H1 (cell line): Measurements from ENCODE around the gene CDH12. TPM values are rescaled to one million over a fixed set of nuclear protein-coding genes. Genes with fewer than 3 reads are reported as not detected.
A peak's percentile ranks its signal among the peaks of the same experiment; 100 is the strongest.

Experiments used
- CTCF ChIA-PET: fragments of 300-600 bp; sonication (Branson Sonifier 250); formaldehyde crosslinking; loops from one replicate; lab custom pipeline; 2021; ENCODE audit not compliant: partially characterized antibody; lab: Charles Lee
- POLR2A ChIA-PET: fragments of 300-600 bp; sonication (Branson Sonifier 250); formaldehyde crosslinking; loops from one replicate; lab custom pipeline; 2021; ENCODE audit warnings: inconsistent platforms; ENCODE audit not compliant: partially characterized antibody; lab: Charles Lee
- DNase-seq, 2 experiments: peaks; one replicate each; pipeline versions ENCODE4 v3.0.0 to v3.0.0-alpha.2; 2010 to 2022; ENCODE audit warnings: low spot score in 2 of 2, low read depth in 1 of 2, mixed read lengths in 1 of 2
- FAIRE-seq: peaks from 2 replicates; lab custom pipeline; 2011; peaks lifted over from hg19 to GRCh38; lab: Jason Lieb, UNC
- H2AFZ ChIP-seq: 2 replicates; pipeline ENCODE4 v1.8.1; 2012; ENCODE audit warnings: low read length, inconsistent platforms
- H2AK5ac ChIP-seq: 2 replicates; pipeline ENCODE4 v1.6.1; 2013; ENCODE audit warnings: low read depth, low read length
- H2BK120ac ChIP-seq: replicated peaks from 2 replicates; pipeline ENCODE3; 2013; ENCODE audit warnings: low read depth, low read length, inconsistent platforms
- H2BK12ac ChIP-seq: 2 replicates; pipeline ENCODE4 v1.6.1; 2013; ENCODE audit warnings: low read depth, low read length
- H2BK15ac ChIP-seq: 2 replicates; pipeline ENCODE4 v1.6.1; 2013; ENCODE audit warnings: low read length
- H2BK20ac ChIP-seq: 2 replicates; pipeline ENCODE4 v1.6.1; 2013; ENCODE audit warnings: low read length
- H2BK5ac ChIP-seq: 2 replicates; pipeline ENCODE4 v1.6.1; 2013; ENCODE audit warnings: low read depth, low read length
- H3K14ac ChIP-seq: 2 replicates; pipeline ENCODE4 v1.6.1; 2013; ENCODE audit warnings: inconsistent platforms; ENCODE audit not compliant: insufficient read length
- H3K18ac ChIP-seq: 2 replicates; pipeline ENCODE4 v1.6.1; 2013; ENCODE audit warnings: low read length; ENCODE audit errors: extremely low read depth
- H3K23ac ChIP-seq: 2 replicates; pipeline ENCODE4 v1.6.1; 2013; ENCODE audit warnings: inconsistent platforms; ENCODE audit not compliant: insufficient read length
- H3K23me2 ChIP-seq: 2 replicates; pipeline ENCODE4 v1.6.1; 2013; ENCODE audit warnings: low read depth, low read length
- H3K27ac ChIP-seq: 2 replicates; pipeline ENCODE4 v1.6.1; 2011; ENCODE audit warnings: low read depth, low read length, inconsistent platforms
- H3K27me3 ChIP-seq, 4 experiments: replicated peaks in 1 of 4; 1 replicate in 1 of 4; 2 replicates in 3 of 4; pipeline versions ENCODE4 v1.6.1 to v1.8.1; 2011 to 2013; ENCODE audit warnings: low read length in 3 of 4, mild to moderate bottlenecking in 3 of 4, inconsistent platforms in 2 of 4, mixed read lengths in 2 of 4, moderate library complexity in 1 of 4; ENCODE audit not compliant: control insufficient read depth in 3 of 4, insufficient read depth in 3 of 4; ENCODE audit errors: extremely low read depth in 1 of 4
- H3K36me3 ChIP-seq, 4 experiments: 2 replicates each; pipeline versions ENCODE4 v1.6.1 to v1.8.1; 2011 to 2013; ENCODE audit warnings: mild to moderate bottlenecking in 4 of 4, low read length in 3 of 4, moderate library complexity in 2 of 4, control low read depth in 1 of 4, inconsistent platforms in 1 of 4; ENCODE audit not compliant: insufficient read depth in 4 of 4, control insufficient read depth in 2 of 4
- H3K4ac ChIP-seq: replicated peaks from 2 replicates; pipeline ENCODE3; 2013; ENCODE audit warnings: low read length, low read depth, mixed read lengths, inconsistent platforms; ENCODE audit not compliant: insufficient read length
- H3K4me1 ChIP-seq, 4 experiments: replicated peaks in 1 of 4; 1 replicate in 1 of 4; 2 replicates in 3 of 4; pipeline versions ENCODE4 v1.6.1 to v1.8.1; 2011 to 2013; ENCODE audit warnings: low read length in 3 of 4, inconsistent platforms in 2 of 4, mixed read lengths in 1 of 4; ENCODE audit not compliant: insufficient read depth in 4 of 4, control insufficient read depth in 3 of 4
- H3K4me2 ChIP-seq, 2 experiments: 2 replicates each; pipeline versions ENCODE4 v1.6.1 to v1.8.1; 2011 to 2013; ENCODE audit warnings: low read depth in 2 of 2, low read length in 2 of 2, control low read depth in 1 of 2, inconsistent platforms in 1 of 2, mild to moderate bottlenecking in 1 of 2; ENCODE audit not compliant: insufficient read depth in 1 of 2
- H3K4me3 ChIP-seq, 4 experiments: fragments of 200-600, 300-600 bp in 1 of 4; sonication (generic), shearing (Covaris generic), sonication (Bioruptor Twin) in 1 of 4; 2 replicates each; pipeline versions ENCODE4 v1.5.1 to v1.8.1; 2011 to 2016; ENCODE audit warnings: low read length in 4 of 4, low read depth in 3 of 4, control low read depth in 2 of 4, inconsistent platforms in 2 of 4, mild to moderate bottlenecking in 2 of 4, mixed read lengths in 1 of 4, moderate library complexity in 1 of 4; ENCODE audit not compliant: insufficient read depth in 2 of 4; ENCODE audit errors: extremely low read depth in 1 of 4
- H3K56ac ChIP-seq: replicated peaks from 2 replicates; pipeline ENCODE3; 2013; ENCODE audit warnings: low read depth, mild to moderate bottlenecking, mixed read lengths, low read length, inconsistent platforms; ENCODE audit not compliant: insufficient read length
- H3K79me1 ChIP-seq: 2 replicates; pipeline ENCODE4 v1.6.1; 2013; ENCODE audit warnings: low read depth, low read length, control low read depth
- H3K79me2 ChIP-seq, 2 experiments: 2 replicates each; pipeline versions ENCODE4 v1.6.1 to v1.8.1; 2012 to 2013; ENCODE audit warnings: low read length in 2 of 2, mild to moderate bottlenecking in 2 of 2, inconsistent platforms in 1 of 2; ENCODE audit not compliant: insufficient read depth in 2 of 2, control insufficient read depth in 1 of 2
- H3K9ac ChIP-seq, 4 experiments: replicated peaks in 1 of 4; 1 replicate in 1 of 4; 2 replicates in 3 of 4; pipeline versions ENCODE4 v1.6.1 to v1.8.1; 2011 to 2013; ENCODE audit warnings: low read depth in 3 of 4, low read length in 3 of 4, control low read depth in 2 of 4, mild to moderate bottlenecking in 2 of 4, moderate library complexity in 2 of 4, inconsistent platforms in 1 of 4; ENCODE audit errors: extremely low read depth in 1 of 4
- H3K9me3 ChIP-seq, 2 experiments: 2 replicates each; pipeline versions ENCODE4 v1.6.1 to v1.8.1; 2012 to 2013; ENCODE audit warnings: mild to moderate bottlenecking in 2 of 2, moderate library complexity in 2 of 2, control low read depth in 1 of 2, inconsistent platforms in 1 of 2, low read depth in 1 of 2, low read length in 1 of 2, mixed read lengths in 1 of 2; ENCODE audit not compliant: insufficient read depth in 2 of 2
- H4K20me1 ChIP-seq, 2 experiments: replicated peaks in 1 of 2; 2 replicates each; pipeline versions ENCODE3 to v1.8.1; 2011 to 2013; ENCODE audit warnings: inconsistent platforms in 2 of 2, low read length in 2 of 2, mild to moderate bottlenecking in 1 of 2; ENCODE audit not compliant: insufficient read depth in 2 of 2, control insufficient read depth in 1 of 2
- H4K5ac ChIP-seq: 2 replicates; pipeline ENCODE4 v1.6.1; 2013; ENCODE audit warnings: low read length, low read depth, mixed read lengths, inconsistent platforms; ENCODE audit not compliant: insufficient read length
- H4K8ac ChIP-seq: 2 replicates; pipeline ENCODE4 v1.8.0; 2013; ENCODE audit warnings: mild to moderate bottlenecking, moderate library complexity, low read length, inconsistent platforms; ENCODE audit not compliant: insufficient read depth; ENCODE audit errors: extremely low read depth
- H4K91ac ChIP-seq: replicated peaks from 2 replicates; pipeline ENCODE3; 2013; ENCODE audit warnings: low read length, mixed read lengths, inconsistent platforms; ENCODE audit not compliant: insufficient read length
- HDAC6 ChIP-seq: IDR thresholded peaks from one replicate; pipeline ENCODE4 v1.7.1; 2012; ENCODE audit warnings: low read depth, mild to moderate bottlenecking, inconsistent platforms, low read length, moderate library complexity
- POLR2AphosphoS5 ChIP-seq: IDR thresholded peaks from 2 replicates; pipeline ENCODE4 v1.6.1; 2011; ENCODE audit warnings: low read depth, low read length
- WGBS, 2 experiments: shearing (Covaris generic) in 1 of 2; methylation state at CpG; one replicate each; pipeline versions ENCODE4 v1.1.6 to v1.1.7; 2013 to 2015; ENCODE audit warnings: low lambda C conversion rate in 2 of 2, mixed read lengths in 2 of 2, inconsistent platforms in 1 of 2, low coverage in 1 of 2, missing lambda C conversion rate in 1 of 2; ENCODE audit not compliant: insufficient replicate concordance in 2 of 2, insufficient coverage in 1 of 2, insufficient read length in 1 of 2; ENCODE audit errors: extremely low coverage in 1 of 2, missing lambda C conversion rate in 1 of 2; 5-methylcytosine and 5-hydroxymethylcytosine counted together
- polyA plus RNA-seq, 7 experiments: library from polyadenylated mRNA; depleted of rRNA in 3 of 7; stranded (reverse) in 5 of 7; unstranded in 2 of 7; fragments of >200 nt in 5 of 7; fragments of 200-250 nt in 2 of 7; gene quantifications; 1 replicate in 5 of 7; 2 replicates in 1 of 7; 4 replicates in 1 of 7; pipeline versions ENCODE4 v1.2.1 to v1.2.3, GENCODE V29; 2011 to 2013; ENCODE audit warnings: missing spikeins in 2 of 7, mixed read lengths in 2 of 7
- total RNA-seq: library from RNA; stranded (reverse); fragmentation: NEBNext Ultra II Directional; extraction: Animal tissue kit (Norgen Biotek cat#: 25700); gene quantifications from 2 replicates; pipeline ENCODE4 v1.2.1, GENCODE V29; 2021

CDH12 gene
- total and polyA plus RNA-seq, 2 of the 8 experiments (the other 6 are each of a cell fraction or from before 2014, with no cell fraction given), result 0.03 TPM; not detected in 1

DNA sequence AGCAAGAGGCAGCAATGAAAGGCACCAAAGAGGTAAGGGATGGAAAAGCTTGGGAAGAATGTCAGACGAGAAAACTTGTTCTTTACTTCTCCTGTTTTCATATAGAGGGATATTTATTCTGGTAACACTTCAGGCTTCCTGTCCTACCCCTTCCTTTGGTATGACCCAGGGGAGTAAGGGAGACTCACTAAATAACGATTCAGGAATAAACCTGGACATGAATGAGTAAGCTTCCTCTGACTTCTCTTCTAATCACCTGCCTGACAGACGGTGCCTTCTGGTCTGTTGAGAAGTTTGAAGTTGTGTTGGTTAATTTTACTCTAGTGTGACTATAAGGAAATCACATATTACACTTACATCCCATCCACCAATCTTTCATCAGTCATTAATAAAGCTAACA lies 461.2 kb downstream of the CDH12 start:
- Histone ChIP-seq H3K36me3 (no peaks in the 10 kb centered on the region), H3K27me3 (no peaks in the 10 kb centered on the region), H4K20me1 (no peaks in the 10 kb centered on the region), H3K4me3 (no peak overlapping the region), H4K5ac (no peak overlapping the region), H4K91ac (no peak overlapping the region), H2BK5ac (no peak overlapping the region), H3K18ac (no peak overlapping the region), H3K79me1 (no peaks in the 10 kb centered on the region), H3K4me2 (no peak overlapping the region), H3K9me3 (no peaks in the 10 kb centered on the region), H4K8ac (no peak overlapping the region), H3K56ac (no peak overlapping the region), H2BK20ac (no peak overlapping the region), H3K23me2 (no peaks in the 10 kb centered on the region), H3K23ac (no peak overlapping the region), H3K9ac (no peak overlapping the region), H2BK15ac (no peak overlapping the region), H3K14ac (no peak overlapping the region), H3K27ac (no peak overlapping the region), H3K79me2 (no peaks in the 10 kb centered on the region), H2BK12ac (no peak overlapping the region), H3K4ac (no peak overlapping the region), H2AK5ac (no peak overlapping the region), H3K4me1 (no peaks in the 10 kb centered on the region), H2BK120ac (no peak overlapping the region), H2AFZ (peak overlapping the region; percentile 39; the same call in 1 of the 2 replicates)
- WGBS, 2 experiments, result 90% methylated on average over 3 of the region's 3 CpGs; no CpG with 5 or more reads in 1 of the 2 experiments
- no peak for DNase-seq
- FAIRE-seq, result no peak
- CTCF ChIA-PET, result no interaction called here
- POLR2A ChIA-PET, result no interaction called here
- no peak for TF ChIP-seq HDAC6
- TF ChIP-seq POLR2AphosphoS5, result no peak
